ENCODE measurements around the gene KCNH2.

DNA sequence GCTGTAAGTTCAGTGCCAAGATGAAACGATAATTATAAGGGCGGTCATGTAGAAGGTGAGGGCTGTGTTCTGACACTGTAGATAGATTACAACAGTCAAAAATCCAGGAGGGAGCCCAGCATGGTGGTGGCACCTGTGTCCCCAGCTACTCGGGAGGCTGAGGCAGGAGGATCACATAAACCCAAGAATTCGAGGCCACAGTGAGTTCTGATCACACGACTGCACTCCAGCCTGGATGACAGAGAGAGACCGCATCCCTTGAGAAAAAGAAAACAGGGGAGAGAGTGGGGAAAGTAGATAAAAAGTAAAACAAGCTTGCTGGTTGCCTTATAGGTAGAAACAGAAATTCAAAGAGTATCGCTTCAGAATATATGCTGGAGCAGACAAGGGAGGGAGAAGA lies 52.1 kb downstream of the KCNH2 start:
- TF ChIP-seq POLR2A (IDR thresholded peaks at IDR 0.05) (no peak), CTCF (IDR thresholded peaks at IDR 0.05) (no peak), POLR2AphosphoS5 (IDR thresholded peaks at IDR 0.05) (no peak), EP300 (IDR thresholded peaks at IDR 0.05) (no peak)
